SHP77 (cell line): ENCODE data around the gene GSTM3.

Experiments
- DNase-seq, 2 experiments: peaks; one replicate each; lab custom pipeline; 2025; lab: John Stamatoyannopoulos, UW

Gene GSTM3

DNA sequence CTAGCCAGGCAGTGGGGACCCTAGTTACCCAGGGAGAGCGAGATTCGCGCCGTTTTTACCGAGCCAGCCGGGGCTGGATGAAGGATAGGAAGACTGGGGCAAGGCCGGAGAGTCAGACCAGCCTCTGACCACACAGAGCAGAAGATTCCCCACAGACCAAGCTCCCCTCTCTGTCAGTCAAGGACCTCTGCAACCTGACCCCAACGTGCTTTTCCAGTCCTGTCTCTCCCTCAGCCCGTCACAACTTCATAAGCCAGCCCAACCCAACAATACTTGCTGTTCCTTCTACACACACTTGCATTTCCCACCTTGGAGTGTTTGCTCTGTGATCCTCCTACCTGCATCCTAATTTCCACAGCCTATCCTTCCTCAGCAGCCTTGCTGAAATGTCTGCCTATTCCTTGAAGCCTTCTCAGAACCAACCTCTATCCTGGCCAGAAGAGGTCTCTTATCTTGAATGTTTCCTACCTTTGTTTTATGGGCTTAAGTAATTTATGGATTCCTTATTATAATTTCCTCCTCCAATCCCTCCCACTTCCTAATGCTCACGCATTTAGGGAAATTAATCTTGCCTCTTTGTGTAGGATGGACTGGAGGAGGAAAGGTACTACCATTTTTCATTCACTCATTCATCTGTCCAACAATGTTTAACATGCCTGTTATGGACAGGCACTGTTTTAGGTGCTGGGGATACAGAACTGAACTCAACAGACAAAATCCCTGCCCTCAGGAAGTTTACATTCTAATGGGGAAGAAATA lies at the start of gene GSTM3:
GSTM3 (minus strand) TSS at position 424 of the 759 bp plus-strand sequence. CDS start 751 bp downstream, outside the sequence.
- DNase-seq = no peak

DNA sequence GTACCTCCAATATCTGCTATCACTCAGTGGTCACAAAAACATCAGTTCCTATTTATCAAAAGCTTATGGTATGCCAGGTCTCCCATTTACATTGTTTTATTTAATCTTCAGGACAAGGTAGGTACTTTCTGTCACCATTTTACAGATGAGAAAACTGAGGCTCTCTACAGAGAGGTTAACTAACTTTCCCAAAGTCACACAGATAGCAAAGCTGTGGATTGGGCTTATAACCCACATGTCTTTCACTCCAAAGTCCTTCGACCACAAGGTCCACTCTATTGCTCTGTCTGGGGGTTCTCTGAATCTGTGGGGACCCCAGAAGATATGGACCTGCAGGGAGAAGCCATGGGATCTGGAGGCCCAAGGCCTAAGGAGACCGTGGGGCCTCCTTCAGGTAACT lies 49.5 kb upstream of the GSTM3 start:
- DNase-seq = no peak

DNA sequence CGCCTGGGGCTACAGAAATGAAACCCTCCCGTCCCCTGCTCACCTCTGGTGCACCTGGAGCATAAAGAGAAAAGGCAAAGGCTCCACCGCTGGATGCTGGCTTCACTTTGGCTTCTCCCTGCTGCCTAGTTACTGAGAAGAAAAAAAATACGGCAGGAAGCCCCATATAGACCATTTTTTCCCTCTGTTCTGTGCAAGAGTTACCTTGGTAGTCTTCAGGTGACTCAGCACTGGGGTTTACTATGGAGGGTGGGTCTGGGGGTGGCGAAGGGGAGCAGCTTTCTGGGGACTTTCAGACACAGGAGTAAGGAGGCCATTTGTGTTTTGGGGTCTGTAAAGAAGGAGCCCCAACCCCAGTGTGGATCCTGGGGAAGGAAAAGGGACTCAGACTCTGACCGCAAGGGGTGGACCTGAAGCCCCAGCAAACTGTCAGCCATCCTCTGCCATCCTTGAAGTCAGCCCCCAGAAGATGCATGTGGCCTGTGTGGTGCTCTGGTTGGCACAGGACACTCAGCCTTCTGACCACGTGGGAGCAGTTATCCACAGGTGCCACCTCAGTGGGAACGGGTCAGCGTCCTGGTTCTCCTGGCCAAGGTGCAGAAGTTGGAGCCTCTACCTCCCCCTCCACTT lies 48.8 kb upstream of the GSTM3 start:
- DNase-seq = no peak

DNA sequence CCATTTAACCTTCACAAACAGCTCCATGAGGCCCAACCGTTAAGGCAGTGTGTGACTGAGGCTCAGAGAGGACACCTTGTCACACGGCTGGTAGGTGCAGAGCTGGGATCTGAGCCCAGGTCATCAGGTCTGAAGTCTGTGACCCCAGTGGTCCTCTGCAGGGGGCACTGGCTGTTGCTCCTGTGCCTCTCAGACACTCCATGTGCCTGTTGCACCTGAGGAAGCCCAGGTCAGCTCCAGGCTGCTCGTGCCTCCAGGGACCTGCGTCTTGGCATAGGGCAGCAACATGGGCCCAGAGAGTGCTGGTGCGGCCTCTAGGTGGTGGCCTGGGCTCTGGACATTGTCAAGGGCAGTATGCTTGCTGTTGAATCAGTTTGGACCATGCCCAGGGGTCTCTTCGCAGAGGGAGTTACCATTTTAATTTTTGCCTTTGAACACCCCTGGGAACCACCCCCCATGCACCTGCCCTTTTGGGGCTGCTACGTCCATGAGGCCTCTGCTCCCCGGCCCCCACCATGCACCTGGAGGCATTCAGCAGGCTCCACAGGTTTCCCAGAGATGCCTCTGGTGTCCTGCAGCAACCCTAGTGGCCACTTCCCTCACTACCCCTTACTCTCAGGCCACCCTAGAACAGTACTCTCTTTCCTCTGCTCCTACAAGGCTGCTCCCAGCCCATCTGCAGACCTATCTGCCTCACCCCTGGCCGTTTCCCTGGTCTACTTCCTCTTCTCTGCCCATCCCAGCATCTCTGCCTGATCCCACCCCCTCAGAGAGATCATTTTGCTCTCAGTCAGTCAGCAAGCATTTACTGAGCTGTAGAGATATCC lies 48.1 kb upstream of the GSTM3 start:
- DNase-seq = peak in 1 of 2 experiments; percentile 33

- no peak for DNase-seq
Observed at GRCh38 chr1:109787845-109788601, 47.2 kb upstream of the GSTM3 start.

DNA sequence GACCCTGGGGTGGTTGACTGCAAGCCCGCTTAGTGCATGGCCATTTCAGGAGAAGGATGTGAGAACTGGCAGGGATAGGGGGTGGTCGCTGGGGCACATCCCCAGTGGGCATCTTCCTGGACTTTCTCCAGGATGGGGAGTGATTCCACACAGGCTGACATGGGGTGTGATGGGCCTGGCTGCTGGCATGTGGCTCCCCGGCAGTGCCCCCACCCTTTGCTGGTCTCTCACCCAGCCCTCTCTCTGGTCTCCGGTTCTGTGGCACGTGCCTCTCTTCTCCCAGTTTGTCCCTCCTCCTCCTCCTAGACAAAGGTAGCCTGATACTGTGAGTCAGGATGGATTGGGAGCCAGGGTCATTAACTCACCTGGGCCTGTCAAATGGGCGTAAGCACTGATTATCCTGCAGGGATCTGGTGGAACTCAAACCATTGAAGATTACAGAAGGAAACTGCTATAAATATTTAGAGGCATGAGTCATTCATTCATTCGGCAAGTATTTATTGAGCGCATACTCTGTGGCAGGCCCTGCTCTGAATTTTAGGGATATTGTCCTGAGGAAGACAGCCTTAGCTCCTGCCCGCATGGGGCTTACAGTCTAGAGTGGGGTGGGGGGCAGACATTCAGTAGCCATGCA lies 46.5 kb upstream of the GSTM3 start:
- no peak for DNase-seq

DNA sequence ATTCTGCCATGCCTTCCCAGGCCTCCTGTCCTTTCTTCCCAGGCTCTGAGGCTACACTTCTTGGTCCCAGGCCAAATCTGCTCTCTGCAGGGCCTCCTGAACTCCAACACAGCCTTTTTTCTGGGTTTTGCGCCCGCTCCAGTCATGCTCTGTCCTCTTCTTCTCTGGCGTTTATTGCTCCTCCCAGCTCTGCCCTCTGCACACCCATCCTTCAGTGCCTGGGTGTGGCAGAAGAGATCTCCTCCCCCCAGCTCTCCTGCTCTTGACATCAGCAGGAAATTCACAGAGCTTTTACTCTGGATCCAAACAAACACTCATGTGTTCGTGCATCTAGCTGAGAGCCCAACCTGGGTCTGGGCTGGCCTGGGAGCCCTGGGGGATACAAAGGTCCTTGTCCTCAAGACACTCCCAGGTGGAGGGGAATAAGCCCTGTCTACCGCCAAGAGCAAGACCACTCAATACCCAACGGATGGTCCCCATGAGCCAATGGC lies 45.7 kb upstream of the GSTM3 start:
- DNase-seq = no peak

DNA sequence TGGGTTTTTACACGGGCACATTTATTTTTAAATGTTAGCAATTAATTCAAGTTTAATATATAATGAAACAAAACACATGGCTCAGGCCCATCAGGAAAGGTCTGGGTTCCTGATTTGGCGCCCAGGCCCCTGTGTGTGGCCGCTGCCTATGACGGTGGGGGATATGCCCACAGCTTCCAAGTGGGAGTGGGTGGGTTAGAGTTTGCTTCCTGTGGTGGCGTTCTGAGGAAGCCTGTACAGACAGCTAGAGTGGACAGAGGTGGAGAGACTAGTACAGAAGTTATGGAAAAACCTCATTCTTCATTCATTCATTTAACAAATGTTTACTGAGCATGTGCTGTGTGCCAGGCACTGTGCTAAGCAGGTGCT lies 45.3 kb upstream of the GSTM3 start:
- no peak for DNase-seq

GRCh38 chr1:109785446-109786111 lies 44.7 kb upstream of the GSTM3 start:
- DNase-seq = no peak

DNA sequence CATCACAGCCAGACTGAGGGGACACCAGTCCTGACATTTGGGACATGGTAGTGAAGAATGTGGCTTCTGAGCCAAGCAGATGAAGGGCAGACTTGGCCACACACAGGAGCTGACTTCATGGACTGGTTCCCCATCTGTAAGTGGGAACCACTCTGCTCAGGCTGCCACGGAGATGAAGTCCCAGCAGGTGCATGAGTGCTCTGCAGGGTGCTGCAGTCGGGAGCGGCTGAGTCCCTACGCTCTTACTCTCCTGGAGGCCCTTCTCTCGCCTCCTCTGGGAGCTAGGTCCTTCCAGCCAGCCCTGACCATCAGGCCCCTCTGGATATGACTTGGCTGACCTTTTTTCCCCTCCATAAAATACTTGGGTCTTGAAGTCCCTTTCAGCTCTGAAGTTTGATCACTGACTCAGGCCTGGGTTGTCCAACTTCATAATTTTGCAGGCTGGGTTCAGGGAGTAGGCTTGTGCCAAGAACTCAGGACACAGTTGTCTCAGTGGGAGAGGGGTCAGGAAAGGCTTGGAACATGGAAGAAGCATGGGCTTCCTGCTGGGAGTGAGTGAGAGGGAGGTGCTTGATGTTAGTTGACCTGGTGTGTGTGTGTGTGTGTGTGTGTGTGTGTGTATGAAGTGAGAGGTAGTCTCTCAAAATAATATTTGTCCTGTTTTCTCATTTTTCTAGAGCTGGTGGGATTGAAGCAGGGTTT lies 43.9 kb upstream of the GSTM3 start:
- no peak for DNase-seq

DNA sequence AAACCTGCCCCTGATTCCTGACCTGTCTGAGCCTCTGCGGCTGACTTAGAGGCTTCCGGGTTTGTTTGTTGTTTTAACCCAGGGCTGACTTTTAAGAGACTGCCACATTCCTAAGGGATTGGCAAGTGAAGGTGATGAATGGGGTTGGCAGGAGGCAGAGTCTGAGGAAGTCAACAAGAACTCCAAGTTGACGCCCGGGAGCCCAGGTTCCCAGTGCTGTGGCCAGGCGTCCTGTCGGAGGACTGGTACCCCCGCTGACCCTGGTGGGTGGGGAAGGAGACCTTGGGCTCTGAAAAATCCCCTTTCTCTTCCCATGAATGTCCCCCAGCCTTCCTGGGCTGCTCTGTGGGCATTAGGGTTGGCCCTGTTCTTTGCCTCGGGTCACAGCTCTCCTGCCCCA lies 42.6 kb upstream of the GSTM3 start:
- DNase-seq = no peak

DNA sequence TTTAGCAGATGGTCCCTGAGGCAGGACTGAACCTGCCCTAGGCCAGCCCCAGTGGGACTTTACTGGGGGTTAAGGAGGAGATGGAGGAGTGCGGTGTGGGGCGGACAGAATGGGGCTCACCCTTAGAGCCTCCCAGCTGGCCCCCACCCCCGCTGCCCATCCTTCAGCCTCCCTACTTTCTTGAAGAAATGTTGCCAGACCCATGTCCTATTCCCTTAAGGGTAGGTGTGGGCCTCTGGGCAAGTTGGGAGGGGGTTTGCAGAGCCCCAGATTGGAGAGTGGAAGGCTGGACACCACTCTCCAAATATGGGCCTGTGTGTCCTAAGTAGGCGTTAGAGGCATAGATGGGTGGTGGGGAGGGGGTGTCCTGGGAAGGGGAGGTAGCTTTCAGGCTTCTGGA lies 42.1 kb upstream of the GSTM3 start:
- no peak for DNase-seq

- DNase-seq = no peak
Observed at GRCh38 chr1:109782514-109782913, 41.7 kb upstream of the GSTM3 start.

DNA sequence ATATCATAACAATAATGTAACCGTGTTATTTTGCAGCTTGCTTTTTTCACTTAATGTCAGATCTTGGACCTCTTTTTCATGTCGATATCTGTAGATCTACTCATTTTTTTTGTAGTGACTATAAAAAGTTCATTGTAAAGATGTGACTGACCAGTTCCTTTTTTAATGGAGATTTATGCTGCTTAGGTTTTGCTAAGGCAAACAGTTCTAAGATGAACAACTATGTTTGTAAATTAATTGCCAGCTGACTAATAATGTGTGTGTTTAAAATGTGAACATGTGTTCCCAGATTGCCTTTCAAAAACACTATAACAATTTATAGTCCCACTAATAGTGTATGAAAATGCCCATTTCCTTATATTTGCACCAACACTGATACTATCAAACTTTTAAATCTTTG lies 41.0 kb upstream of the GSTM3 start:
- DNase-seq = no peak

- DNase-seq = no peak
Observed at GRCh38 chr1:109780982-109781381, 40.1 kb upstream of the GSTM3 start.

- no peak for DNase-seq
Observed at GRCh38 chr1:109777980-109778625, 37.3 kb upstream of the GSTM3 start.

- no peak for DNase-seq
Observed at GRCh38 chr1:109777436-109777835, 36.6 kb upstream of the GSTM3 start.

DNA sequence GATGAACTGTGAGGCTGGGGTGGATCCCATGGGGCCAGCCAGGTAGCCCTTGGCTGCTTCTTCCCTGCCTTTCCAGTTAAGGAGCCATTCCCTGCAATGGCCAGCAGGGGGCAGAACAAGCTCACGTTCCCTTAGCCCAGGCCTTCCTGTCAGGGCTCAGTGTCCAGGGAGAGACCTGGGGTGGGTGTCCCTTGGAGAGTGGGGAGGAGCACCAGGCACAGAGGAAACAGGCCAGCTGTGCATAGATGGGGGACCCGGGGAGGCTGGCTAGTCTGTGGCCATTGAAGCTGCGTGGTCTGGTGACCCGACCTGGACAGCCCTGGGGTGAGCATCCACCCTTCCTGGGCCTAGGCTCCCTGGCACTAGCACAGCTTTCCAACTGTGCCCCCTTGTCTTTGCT lies 36.1 kb upstream of the GSTM3 start:
- DNase-seq = peak; percentile 63 to 79

GRCh38 chr1:109776206-109776835 lies 35.5 kb upstream of the GSTM3 start:
- DNase-seq = no peak
